Measurements from ENCODE around the gene CCDC85B.

The CCDC85B gene

GRCh38 chr11:65934014-65934413, 43.5 kb downstream of the CCDC85B start:
- DNase-seq (ENCODE audit: low read depth) = no peak

GRCh38 chr11:65937766-65938165, 47.3 kb downstream of the CCDC85B start:
- DNase-seq (ENCODE audit: low read depth) = no peak
